Omental fat pad (tissue), 4 donors: ENCODE data around the gene HMCN2. TPM values are rescaled to one million over a fixed set of nuclear protein-coding genes. Genes with fewer than 3 reads are reported as not detected.

Source experiments
- ATAC-seq: fragments of 150-250 bp; one replicate; pipeline ENCODE4 v1.9.1; 2016; ENCODE audit warnings: mild to moderate bottlenecking, moderate library complexity; ENCODE audit not compliant: low FRiP score
- DNase-seq: peaks from one replicate; pipeline ENCODE4 v3.0.0-alpha.2; 2019; ENCODE audit warnings: low spot score
- CTCF ChIP-seq, 3 donors: fragments of 450-650 bp; IDR thresholded peaks; one replicate each; pipeline ENCODE4 v1.5.1; 2016 to 2017; ENCODE audit warnings: antibody characterized with exemption in 3 of 3, mild to moderate bottlenecking in 3 of 3, moderate library complexity in 2 of 3
- total RNA-seq, 4 donors: library from RNA; depleted of rRNA; stranded (reverse); fragments of >200 nt; gene quantifications; one replicate each; pipeline ENCODE4 v1.1.0, GENCODE V29; 2016

The HMCN2 gene
- total RNA-seq, 4 donors from 2014 or later = 0.19 to 5.8 (median 0.75) TPM

GRCh38 chr9:130291474-130291873 is 25.9 kb downstream of the HMCN2 start:
- no peak for TF ChIP-seq CTCF (IDR thresholded peaks at IDR 0.05)
- DNase-seq (no peak), ATAC-seq (no peak)

GRCh38 chr9:130292106-130292505 is 26.5 kb downstream of the HMCN2 start:
- DNase-seq (no peak), ATAC-seq (peak; percentile 85)
- no peak for TF ChIP-seq CTCF (IDR thresholded peaks at IDR 0.05)

GRCh38 chr9:130294664-130295063 is 29.1 kb downstream of the HMCN2 start:
- ATAC-seq (no peak), DNase-seq (no peak)
- TF ChIP-seq CTCF (IDR thresholded peaks at IDR 0.05) = no peak

GRCh38 chr9:130295431-130295830 is 29.9 kb downstream of the HMCN2 start:
- TF ChIP-seq CTCF (IDR thresholded peaks at IDR 0.05) = no peak
- ATAC-seq (no peak), DNase-seq (no peak)

GRCh38 chr9:130295945-130296782 is 30.6 kb downstream of the HMCN2 start:
- no peak for TF ChIP-seq CTCF (IDR thresholded peaks at IDR 0.05)
- DNase-seq (no peak), ATAC-seq (no peak)

- no peak for TF ChIP-seq CTCF (IDR thresholded peaks at IDR 0.05)
- DNase-seq = no peak
- no peak for ATAC-seq
Measured at GRCh38 chr9:130296783-130297055, 31.2 kb downstream of the HMCN2 start.

- DNase-seq = no peak
- no peak for ATAC-seq
- TF ChIP-seq CTCF (IDR thresholded peaks at IDR 0.05) = no peak
Measured at GRCh38 chr9:130297371-130297770, 31.8 kb downstream of the HMCN2 start.
